ENCODE data around the gene DCUN1D3.

DNA sequence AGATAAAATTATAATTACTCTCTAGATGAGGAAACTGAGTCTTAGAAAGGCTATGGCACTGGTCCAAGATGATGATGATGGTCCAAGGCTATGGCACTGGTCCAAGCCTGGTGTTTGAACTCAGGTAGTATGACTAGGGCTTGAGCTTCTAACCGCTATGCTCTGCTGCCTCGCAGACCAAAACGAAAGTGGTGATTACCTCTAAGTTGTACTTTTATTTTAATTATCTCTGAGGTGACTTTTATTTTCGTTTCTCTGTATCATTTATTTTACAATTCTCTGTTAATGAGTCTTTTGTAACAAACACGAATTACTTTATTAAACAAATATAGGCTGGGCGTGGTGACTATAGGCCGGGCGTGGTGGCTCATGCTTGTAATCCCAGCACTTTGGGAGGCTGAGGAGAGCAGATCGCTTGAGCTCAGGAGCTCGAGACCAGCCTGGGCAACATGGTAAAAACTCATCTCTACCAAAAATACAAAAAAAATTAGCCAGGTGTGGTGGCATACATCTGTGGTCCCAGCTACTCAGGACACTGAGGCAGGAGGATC lies 88.2 kb downstream of the DCUN1D3 start:
- TF ChIP-seq POLR2AphosphoS5 (IDR thresholded peaks at IDR 0.05; ENCODE audit: low read depth, low read length) (no peak), TAF1 (IDR thresholded peaks at IDR 0.05; ENCODE audit: borderline replicate concordance, low read depth, low read length) (no peak), POLR2A (IDR thresholded peaks at IDR 0.05; ENCODE audit: low read depth, low read length) (no peak)

All from GM12892 (cell line).